ENCODE data around the gene ARHGEF11.

ARHGEF11 gene

GRCh38 chr1:156923670-156924477, 121.7 kb downstream of the ARHGEF11 start:
- H3K36me3 ChIP-seq (ENCODE audit: control insufficient read depth, insufficient read depth, low read length) = no peaks in the 10 kb centered on the region
- H3K9me3 ChIP-seq (ENCODE audit: control insufficient read depth, insufficient read depth, low read depth, low read length) = no peaks in the 10 kb centered on the region
- peaks cover 100% of the 10 kb centered on the region for H3K27me3 ChIP-seq (ENCODE audit: control insufficient read depth, insufficient read depth, low read length)
- peaks cover 16% of the 10 kb centered on the region for H3K4me1 ChIP-seq (ENCODE audit: control insufficient read depth, insufficient read depth, low read length)
- no peak overlapping the region for H3K27ac ChIP-seq (ENCODE audit: low read depth, low read length)
- peak overlapping the region; percentile 62 for H3K4me3 ChIP-seq (ENCODE audit: low read depth, low read length)
- H3K9ac ChIP-seq (ENCODE audit: low read length) = no peak overlapping the region

- peak overlapping the region; percentile 62 for H3K4me3 ChIP-seq (ENCODE audit: low read depth, low read length)
- H3K27me3 ChIP-seq (ENCODE audit: control insufficient read depth, insufficient read depth, low read length) = peaks cover 100% of the 10 kb centered on the region
- H3K9me3 ChIP-seq (ENCODE audit: control insufficient read depth, insufficient read depth, low read depth, low read length) = 0 out of 2 replicates have a peak, but pooled peaks cover 2% of the 10 kb centered on the region
- no peaks in the 10 kb centered on the region for H3K36me3 ChIP-seq (ENCODE audit: control insufficient read depth, insufficient read depth, low read length)
- H3K27ac ChIP-seq (ENCODE audit: low read depth, low read length) = no peak overlapping the region
- H3K4me1 ChIP-seq (ENCODE audit: control insufficient read depth, insufficient read depth, low read length) = peaks cover 16% of the 10 kb centered on the region
- H3K9ac ChIP-seq (ENCODE audit: low read length) = no peak overlapping the region
These were observed 122.4 kb downstream of the ARHGEF11 start for GRCh38 chr1:156922986-156923669.

GRCh38 chr1:156921053-156921529, 124.5 kb downstream of the ARHGEF11 start:
- peaks cover 84% of the 10 kb centered on the region for H3K27me3 ChIP-seq (ENCODE audit: control insufficient read depth, insufficient read depth, low read length)
- no peaks in the 10 kb centered on the region for H3K36me3 ChIP-seq (ENCODE audit: control insufficient read depth, insufficient read depth, low read length)
- no peak overlapping the region for H3K27ac ChIP-seq (ENCODE audit: low read depth, low read length)
- peak overlapping the region; percentile 66 for H3K4me3 ChIP-seq (ENCODE audit: low read depth, low read length)
- H3K4me1 ChIP-seq (ENCODE audit: control insufficient read depth, insufficient read depth, low read length) = peaks cover 16% of the 10 kb centered on the region
- no peak overlapping the region for H3K9ac ChIP-seq (ENCODE audit: low read length)
- 0 out of 2 replicates have a peak, but pooled peaks cover 2% of the 10 kb centered on the region for H3K9me3 ChIP-seq (ENCODE audit: control insufficient read depth, insufficient read depth, low read depth, low read length)

- H3K9ac ChIP-seq (ENCODE audit: low read length) = no peak within 1 kb of the TSS
- H3K9me3 ChIP-seq (ENCODE audit: control insufficient read depth, insufficient read depth, low read depth, low read length) = 0 out of 2 replicates have a peak, but pooled peaks cover 2% of the 10 kb centered on the region
- H3K27ac ChIP-seq (ENCODE audit: low read depth, low read length) = no peak within 1 kb of the TSS
- H3K4me1 ChIP-seq (ENCODE audit: control insufficient read depth, insufficient read depth, low read length) = peaks cover 16% of the 10 kb centered on the region
- peaks cover 78% of the 10 kb centered on the region for H3K27me3 ChIP-seq (ENCODE audit: control insufficient read depth, insufficient read depth, low read length)
- H3K36me3 ChIP-seq (ENCODE audit: control insufficient read depth, insufficient read depth, low read length) = no peaks in the 10 kb centered on the region
- H3K4me3 ChIP-seq (ENCODE audit: low read depth, low read length) = peak within 1 kb of the TSS; percentile 66
These were observed 125.1 kb downstream of the ARHGEF11 start, which contains the start of gene LRRC71 for GRCh38 chr1:156920233-156921052. TSS of gene LRRC71 (plus strand) at chr1:156920632. CDS start at chr1:156920804, 172 bp downstream.

- no peak overlapping the region for H3K4me3 ChIP-seq (ENCODE audit: low read depth, low read length)
- H3K9ac ChIP-seq (ENCODE audit: low read length) = no peak overlapping the region
- H3K27me3 ChIP-seq (ENCODE audit: control insufficient read depth, insufficient read depth, low read length) = peaks cover 32% of the 10 kb centered on the region
- no peak overlapping the region for H3K27ac ChIP-seq (ENCODE audit: low read depth, low read length)
- 0 out of 2 replicates have a peak, but pooled peaks cover 2% of the 10 kb centered on the region for H3K9me3 ChIP-seq (ENCODE audit: control insufficient read depth, insufficient read depth, low read depth, low read length)
- no peaks in the 10 kb centered on the region for H3K36me3 ChIP-seq (ENCODE audit: control insufficient read depth, insufficient read depth, low read length)
- H3K4me1 ChIP-seq (ENCODE audit: control insufficient read depth, insufficient read depth, low read length) = peaks cover 19% of the 10 kb centered on the region
These were observed 131.1 kb downstream of the ARHGEF11 start for GRCh38 chr1:156914440-156914856.

- no peak overlapping the region for H3K4me3 ChIP-seq (ENCODE audit: low read depth, low read length)
- no peaks in the 10 kb centered on the region for H3K36me3 ChIP-seq (ENCODE audit: control insufficient read depth, insufficient read depth, low read length)
- no peak overlapping the region for H3K9ac ChIP-seq (ENCODE audit: low read length)
- no peak overlapping the region for H3K27ac ChIP-seq (ENCODE audit: low read depth, low read length)
- peaks cover 19% of the 10 kb centered on the region for H3K4me1 ChIP-seq (ENCODE audit: control insufficient read depth, insufficient read depth, low read length)
- 0 out of 2 replicates have a peak, but pooled peaks cover 2% of the 10 kb centered on the region for H3K9me3 ChIP-seq (ENCODE audit: control insufficient read depth, insufficient read depth, low read depth, low read length)
- H3K27me3 ChIP-seq (ENCODE audit: control insufficient read depth, insufficient read depth, low read length) = peaks cover 26% of the 10 kb centered on the region
These were observed 131.6 kb downstream of the ARHGEF11 start for GRCh38 chr1:156913809-156914387.

- no peak overlapping the region for H3K9ac ChIP-seq (ENCODE audit: low read length)
- H3K4me3 ChIP-seq (ENCODE audit: low read depth, low read length) = no peak overlapping the region
- peaks cover 19% of the 10 kb centered on the region for H3K4me1 ChIP-seq (ENCODE audit: control insufficient read depth, insufficient read depth, low read length)
These were observed 132.4 kb downstream of the ARHGEF11 start for GRCh38 chr1:156912861-156913808.

GRCh38 chr1:156912310-156912709, 133.2 kb downstream of the ARHGEF11 start:
- Histone ChIP-seq H3K4me1 (ENCODE audit: control insufficient read depth, insufficient read depth, low read length) (peaks cover 19% of the 10 kb centered on the region), H3K9ac (ENCODE audit: low read length) (no peak overlapping the region), H3K27ac (ENCODE audit: low read depth, low read length) (no peak overlapping the region)

More at GRCh38 chr1:156912861-156913808, 132.4 kb downstream of the ARHGEF11 start:
- no peaks in the 10 kb centered on the region for H3K36me3 ChIP-seq (ENCODE audit: control insufficient read depth, insufficient read depth, low read length)
- no peak overlapping the region for H3K27ac ChIP-seq (ENCODE audit: low read depth, low read length)
- no peaks in the 10 kb centered on the region for H3K9me3 ChIP-seq (ENCODE audit: control insufficient read depth, insufficient read depth, low read depth, low read length)
- H3K27me3 ChIP-seq (ENCODE audit: control insufficient read depth, insufficient read depth, low read length) = peaks cover 19% of the 10 kb centered on the region

GRCh38 chr1:156911577-156912298, 133.8 kb downstream of the ARHGEF11 start:
- H3K27ac ChIP-seq (ENCODE audit: low read depth, low read length) = no peak overlapping the region
- peaks cover 19% of the 10 kb centered on the region for H3K4me1 ChIP-seq (ENCODE audit: control insufficient read depth, insufficient read depth, low read length)
- H3K9me3 ChIP-seq (ENCODE audit: control insufficient read depth, insufficient read depth, low read depth, low read length) = no peaks in the 10 kb centered on the region
- H3K27me3 ChIP-seq (ENCODE audit: control insufficient read depth, insufficient read depth, low read length) = 0 out of 2 replicates have a peak, but pooled peaks cover 14% of the 10 kb centered on the region
- no peak overlapping the region for H3K9ac ChIP-seq (ENCODE audit: low read length)
- no peaks in the 10 kb centered on the region for H3K36me3 ChIP-seq (ENCODE audit: control insufficient read depth, insufficient read depth, low read length)
- H3K4me3 ChIP-seq (ENCODE audit: low read depth, low read length) = no peak overlapping the region

More at GRCh38 chr1:156912310-156912709, 133.2 kb downstream of the ARHGEF11 start:
- Histone ChIP-seq H3K27me3 (ENCODE audit: control insufficient read depth, insufficient read depth, low read length) (0 out of 2 replicates have a peak, but pooled peaks cover 17% of the 10 kb centered on the region), H3K36me3 (ENCODE audit: control insufficient read depth, insufficient read depth, low read length) (no peaks in the 10 kb centered on the region), H3K9me3 (ENCODE audit: control insufficient read depth, insufficient read depth, low read depth, low read length) (no peaks in the 10 kb centered on the region), H3K4me3 (ENCODE audit: low read depth, low read length) (no peak overlapping the region)

Data from HUES6 (cell line).